Measurements from ENCODE around the gene ANKRD44.

ANKRD44 gene

DNA sequence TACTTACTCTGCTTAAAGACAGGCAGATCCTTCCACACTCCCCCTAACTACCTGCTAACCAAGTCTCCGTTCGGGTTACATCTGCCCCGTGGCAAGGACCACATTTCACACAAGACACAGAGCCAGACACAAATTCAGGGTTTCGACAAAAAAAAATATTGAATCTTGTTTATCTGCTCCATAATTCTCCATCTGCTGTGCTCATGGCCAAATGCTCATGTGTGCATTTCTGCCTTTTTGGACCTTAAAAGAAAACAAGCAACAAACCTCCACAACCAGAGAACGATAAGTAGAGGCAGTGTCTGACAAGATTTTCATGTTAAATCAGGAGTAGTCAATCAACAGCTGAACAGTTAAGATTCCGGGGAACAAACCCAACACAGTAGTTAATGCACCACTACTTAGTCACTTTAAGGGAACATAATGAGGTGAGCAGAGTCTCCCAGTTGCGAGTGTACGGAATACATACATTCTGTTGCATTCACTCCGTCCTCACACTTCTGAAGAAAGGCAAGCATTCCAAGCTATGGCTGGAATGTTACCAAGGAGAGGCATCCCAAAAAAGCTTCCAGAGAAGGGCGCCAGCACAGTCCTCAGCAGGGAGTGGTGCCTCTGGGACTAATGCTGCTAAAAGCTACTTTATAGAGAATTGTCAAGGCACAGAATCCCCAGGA, 121.0 kb downstream of the ANKRD44 start:
- in situ Hi-C loops (cut with HindIII; ENCODE audit: low sequenced_read_pairs) = loop anchor here (25.0 kb wide), 1 partner anchor 173 kb away; no protein-coding TSS in a partner anchor

- in situ Hi-C loops (cut with HindIII; ENCODE audit: low sequenced_read_pairs) = loop anchor here (25.0 kb wide), 1 partner anchor 177 kb away; no protein-coding TSS in a partner anchor
Measured at GRCh38 chr2:197185676-197186075, 124.9 kb downstream of the ANKRD44 start.

DNA sequence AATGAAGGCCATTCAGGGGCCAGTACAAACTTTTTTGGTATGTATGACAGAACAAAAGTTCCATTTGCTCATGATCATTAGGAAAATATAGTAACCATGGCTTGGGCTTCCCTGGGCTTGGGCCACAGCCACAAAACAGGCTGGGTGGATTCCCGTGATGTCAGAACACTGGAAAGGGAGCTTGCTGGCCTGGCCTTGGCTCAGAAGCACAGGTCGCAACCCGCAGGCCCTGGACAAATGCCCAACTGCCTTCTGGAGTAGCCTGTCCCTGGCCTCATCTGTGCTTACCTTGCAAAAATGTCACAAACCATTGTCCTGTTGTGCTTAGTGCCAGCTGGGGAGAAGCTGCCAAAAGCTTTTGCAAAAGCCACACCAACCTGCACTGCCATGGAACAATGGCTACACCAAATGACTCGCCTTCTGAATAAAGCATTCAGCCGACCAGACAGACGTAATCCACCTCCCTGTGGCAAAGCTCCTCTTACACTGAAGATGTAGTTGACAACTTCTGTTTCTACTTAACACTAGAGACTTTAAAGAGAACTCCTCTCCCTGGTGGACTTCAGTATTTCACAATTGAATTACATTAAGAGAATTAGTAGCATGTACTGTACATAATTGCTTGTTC, 125.5 kb downstream of the ANKRD44 start:
- in situ Hi-C loops (cut with HindIII; ENCODE audit: low sequenced_read_pairs) = loop anchor here (25.0 kb wide), 1 partner anchor 177 kb away; no protein-coding TSS in a partner anchor

- in situ Hi-C loops (cut with HindIII; ENCODE audit: low sequenced_read_pairs) = loop anchor here (25.0 kb wide), 1 partner anchor 179 kb away; no protein-coding TSS in a partner anchor
Measured at GRCh38 chr2:197183355-197183754, 127.2 kb downstream of the ANKRD44 start.

- in situ Hi-C loops (cut with HindIII; ENCODE audit: low sequenced_read_pairs) = loop anchor here (25.0 kb wide), 1 partner anchor 180 kb away; no protein-coding TSS in a partner anchor
Measured at GRCh38 chr2:197182668-197183067, 127.9 kb downstream of the ANKRD44 start.

GRCh38 chr2:197181491-197181890, 129.1 kb downstream of the ANKRD44 start:
- in situ Hi-C loops (cut with HindIII; ENCODE audit: low sequenced_read_pairs) = loop anchor here (25.0 kb wide), 1 partner anchor 181 kb away; no protein-coding TSS in a partner anchor

- in situ Hi-C loops (cut with HindIII; ENCODE audit: low sequenced_read_pairs) = loop anchor here (25.0 kb wide), 1 partner anchor 182 kb away; no protein-coding TSS in a partner anchor
Measured at GRCh38 chr2:197179744-197180498, 130.7 kb downstream of the ANKRD44 start.

GRCh38 chr2:197176522-197176921, 134.1 kb downstream of the ANKRD44 start:
- in situ Hi-C loops (cut with HindIII; ENCODE audit: low sequenced_read_pairs) = loop anchor here (25.0 kb wide), 1 partner anchor 186 kb away; no protein-coding TSS in a partner anchor

DNA sequence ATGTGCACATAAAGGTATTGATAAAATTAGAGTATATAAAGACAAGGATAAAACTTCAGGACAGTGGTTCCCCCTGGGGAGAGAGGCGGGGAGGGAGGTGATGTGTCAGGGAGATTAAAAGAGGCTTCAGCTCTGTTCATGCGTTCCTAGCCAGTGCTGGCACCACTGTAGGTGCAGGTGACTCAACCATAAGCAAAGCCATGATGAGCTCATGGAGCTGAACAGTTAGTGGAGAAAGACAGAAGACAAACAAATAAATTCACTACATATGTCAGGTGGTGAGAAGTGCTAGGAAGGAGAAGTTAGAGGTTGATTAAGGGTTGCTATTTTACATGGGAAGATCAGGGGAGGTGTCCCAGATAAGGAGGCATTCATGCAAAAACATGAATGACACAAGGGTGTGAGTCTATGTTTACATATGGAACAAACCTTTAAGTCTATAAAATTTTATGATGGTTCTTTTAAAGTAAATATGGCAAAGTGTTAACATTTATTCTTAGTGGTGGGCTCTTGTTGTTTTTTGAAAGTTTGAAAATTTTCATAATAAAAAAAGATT, 136.0 kb downstream of the ANKRD44 start:
- in situ Hi-C loops (cut with HindIII; ENCODE audit: low sequenced_read_pairs) = loop anchor here (25.0 kb wide), 1 partner anchor 188 kb away; no protein-coding TSS in a partner anchor

DNA sequence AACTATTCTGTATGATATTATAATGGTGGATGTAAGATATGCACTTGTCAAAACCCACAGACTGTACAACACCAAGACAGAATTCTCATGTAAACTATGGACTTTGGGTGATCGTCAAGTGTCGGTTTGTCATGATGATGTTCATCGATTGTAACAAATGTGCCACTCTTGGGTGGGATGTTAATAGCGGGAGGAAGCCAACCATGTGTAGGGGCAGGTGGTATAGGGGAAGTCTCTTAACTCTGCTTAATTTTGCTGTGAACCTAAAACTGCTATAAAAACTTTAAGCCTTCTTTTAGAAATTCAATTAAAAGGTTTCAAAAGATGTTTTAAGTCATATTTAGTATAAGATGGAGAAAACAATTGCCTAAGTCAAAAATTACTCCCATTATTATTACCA, 139.0 kb downstream of the ANKRD44 start:
- in situ Hi-C loops (cut with HindIII; ENCODE audit: low sequenced_read_pairs) = no loop called here

DNA sequence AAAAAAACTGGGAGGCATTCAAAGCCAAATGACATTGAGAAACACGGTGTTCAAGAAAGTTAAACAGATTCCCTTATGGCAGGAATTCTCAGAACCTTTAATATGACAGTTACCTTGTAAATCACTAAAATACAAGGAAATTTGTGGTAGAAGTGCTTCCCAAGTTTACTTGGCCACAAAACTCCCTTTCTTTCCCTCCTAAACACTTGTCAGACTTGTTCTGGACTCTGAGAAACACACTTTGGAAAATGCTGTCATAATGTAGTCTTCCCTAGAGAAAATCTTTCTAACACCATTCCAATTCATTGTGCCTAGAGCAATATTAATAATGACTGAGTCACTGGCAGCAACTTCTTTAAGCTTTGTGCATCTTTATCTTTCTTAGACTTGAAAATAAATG, 140.4 kb downstream of the ANKRD44 start:
- in situ Hi-C loops (cut with HindIII; ENCODE audit: low sequenced_read_pairs) = no loop called here

GRCh38 chr2:197168705-197169104, 141.9 kb downstream of the ANKRD44 start:
- in situ Hi-C loops (cut with HindIII; ENCODE audit: low sequenced_read_pairs) = no loop called here

DNA sequence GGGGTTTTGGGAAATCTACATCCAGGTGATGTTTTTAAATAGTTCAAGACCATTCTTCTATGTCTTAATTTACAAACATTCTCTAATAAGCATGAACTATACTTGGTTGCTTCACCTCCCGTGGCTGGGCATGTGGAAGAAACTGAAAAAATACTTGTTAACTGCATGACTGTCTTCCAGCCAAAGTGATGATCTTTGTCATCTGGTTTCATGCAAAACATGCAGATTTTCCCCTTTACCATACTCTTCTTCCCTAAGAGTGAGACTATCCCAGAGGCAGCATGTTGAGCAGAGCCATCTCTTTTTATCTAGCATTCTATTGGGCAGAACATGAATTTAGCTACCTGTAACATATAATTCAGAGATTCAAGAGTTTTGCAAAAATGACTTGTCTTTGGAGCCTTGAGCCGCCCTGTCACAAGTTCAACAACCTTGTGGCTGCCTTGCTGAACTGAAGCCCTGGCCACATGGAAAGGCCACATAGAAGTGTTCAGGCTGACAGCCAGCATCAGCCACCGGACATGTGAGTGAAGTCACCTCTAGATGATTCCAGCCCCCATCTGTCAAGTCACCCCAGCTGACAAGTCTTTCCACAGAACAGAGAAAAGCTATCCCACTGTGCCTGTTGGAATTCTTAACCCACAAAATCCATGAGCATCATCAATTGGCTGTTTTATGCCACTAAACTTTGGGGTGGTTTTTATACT, 142.8 kb downstream of the ANKRD44 start:
- in situ Hi-C loops (cut with HindIII; ENCODE audit: low sequenced_read_pairs) = no loop called here

- in situ Hi-C loops (cut with HindIII; ENCODE audit: low sequenced_read_pairs) = no loop called here
Measured at GRCh38 chr2:197165020-197165419, 145.6 kb downstream of the ANKRD44 start.

- in situ Hi-C loops (cut with HindIII; ENCODE audit: low sequenced_read_pairs) = no loop called here
Measured at GRCh38 chr2:197164141-197164754, 146.3 kb downstream of the ANKRD44 start.

DNA sequence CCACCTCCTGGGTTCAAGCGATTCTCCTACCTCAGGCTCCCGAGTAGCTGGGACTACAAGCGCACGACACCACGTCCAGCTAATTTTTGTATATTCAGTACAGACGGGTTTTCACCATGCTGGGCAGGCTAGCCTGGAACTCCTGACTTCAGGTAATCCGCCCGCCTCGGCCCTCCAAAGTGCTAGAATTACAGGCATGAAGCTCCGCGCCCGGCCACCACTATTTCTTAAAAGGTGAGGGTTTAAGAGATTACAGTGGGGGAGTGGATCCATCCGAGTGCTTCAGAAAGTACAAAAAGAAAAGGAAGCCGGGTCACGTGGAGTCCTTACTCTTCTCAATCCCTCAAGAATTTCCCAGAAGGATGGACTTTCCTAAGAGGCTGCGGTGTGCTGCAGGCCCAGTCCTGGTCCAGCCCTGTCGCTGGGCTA, 146.9 kb downstream of the ANKRD44 start:
- in situ Hi-C loops (cut with HindIII; ENCODE audit: low sequenced_read_pairs) = no loop called here

DNA sequence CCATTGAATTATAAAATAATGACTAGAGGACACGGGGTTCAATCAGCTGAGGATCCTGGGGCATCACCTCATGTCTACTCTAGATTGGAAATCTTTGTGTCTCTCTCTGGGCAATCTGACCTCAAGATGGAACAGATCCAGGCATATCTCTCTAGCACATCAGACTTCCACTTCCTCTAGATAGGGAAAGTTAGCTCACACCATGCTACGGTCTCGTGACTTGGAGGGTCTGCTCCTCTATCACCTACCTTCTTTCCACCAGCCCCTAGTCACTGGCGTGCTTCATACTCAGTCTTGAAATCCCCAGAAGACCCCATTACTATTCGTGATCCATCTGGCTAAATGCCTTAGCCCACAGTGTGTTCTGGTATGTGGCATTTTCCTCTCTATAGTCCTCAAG, 148.8 kb downstream of the ANKRD44 start:
- in situ Hi-C loops (cut with HindIII; ENCODE audit: low sequenced_read_pairs) = no loop called here

- in situ Hi-C loops (cut with HindIII; ENCODE audit: low sequenced_read_pairs) = no loop called here
Measured at GRCh38 chr2:197159661-197160211, 150.8 kb downstream of the ANKRD44 start.
